ENCODE results near the gene HHAT.
"Not testable (repeated sequence)": the region's sequence is repeated elsewhere in the genome, so short reads cannot be mapped to it uniquely, and the experiment has no call there.

HHAT gene

GRCh38 chr1:210418863-210419650 is 90.4 kb downstream of the HHAT start:
- H3K27me3 ChIP-seq (replicated peaks; ENCODE audit: control insufficient read depth, insufficient read depth, low read length, poor library complexity, severe bottlenecking): no peaks in the 10 kb centered on the region
- H3K27ac ChIP-seq (ENCODE audit: insufficient read depth, low read length, poor library complexity, severe bottlenecking): no peak overlapping the region
- H3K4me3 ChIP-seq (ENCODE audit: insufficient read depth, low read depth, low read length, poor library complexity, severe bottlenecking): no peak overlapping the region
- H3K36me3 ChIP-seq (ENCODE audit: control insufficient read depth, insufficient read depth, low read length): peaks cover 4% of the 10 kb centered on the region
- H3K9me3 ChIP-seq (ENCODE audit: control insufficient read depth, low read length): no peaks in the 10 kb centered on the region
- DNase-seq: no peak
- no peaks in the 10 kb centered on the region for H3K4me1 ChIP-seq (ENCODE audit: control insufficient read depth, insufficient read depth, low read length, poor library complexity, severe bottlenecking)

- H3K4me3 ChIP-seq (ENCODE audit: insufficient read depth, low read depth, low read length, poor library complexity, severe bottlenecking); H3K27ac ChIP-seq (ENCODE audit: insufficient read depth, low read length, poor library complexity, severe bottlenecking); H3K4me1 ChIP-seq (ENCODE audit: control insufficient read depth, insufficient read depth, low read length, poor library complexity, severe bottlenecking); DNase-seq; H3K36me3 ChIP-seq (ENCODE audit: control insufficient read depth, insufficient read depth, low read length); H3K27me3 ChIP-seq (replicated peaks; ENCODE audit: control insufficient read depth, insufficient read depth, low read length, poor library complexity, severe bottlenecking); H3K9me3 ChIP-seq (ENCODE audit: control insufficient read depth, low read length): not testable (repeated sequence)
Measured at GRCh38 chr1:210426696-210427095, 98.0 kb downstream of the HHAT start.

GRCh38 chr1:210428696-210429095 is 100.0 kb downstream of the HHAT start:
- H3K4me1 ChIP-seq (ENCODE audit: control insufficient read depth, insufficient read depth, low read length, poor library complexity, severe bottlenecking): no peaks in the 10 kb centered on the region
- H3K4me3 ChIP-seq (ENCODE audit: insufficient read depth, low read depth, low read length, poor library complexity, severe bottlenecking): no peak overlapping the region
- no peaks in the 10 kb centered on the region for H3K27me3 ChIP-seq (replicated peaks; ENCODE audit: control insufficient read depth, insufficient read depth, low read length, poor library complexity, severe bottlenecking)
- H3K9me3 ChIP-seq (ENCODE audit: control insufficient read depth, low read length): no peaks in the 10 kb centered on the region
- no peak overlapping the region for H3K27ac ChIP-seq (ENCODE audit: insufficient read depth, low read length, poor library complexity, severe bottlenecking)
- no peak for DNase-seq
- H3K36me3 ChIP-seq (ENCODE audit: control insufficient read depth, insufficient read depth, low read length): no peaks in the 10 kb centered on the region

- no peak overlapping the region for H3K4me3 ChIP-seq (ENCODE audit: insufficient read depth, low read depth, low read length, poor library complexity, severe bottlenecking)
- H3K27me3 ChIP-seq (replicated peaks; ENCODE audit: control insufficient read depth, insufficient read depth, low read length, poor library complexity, severe bottlenecking): no peaks in the 10 kb centered on the region
- no peaks in the 10 kb centered on the region for H3K4me1 ChIP-seq (ENCODE audit: control insufficient read depth, insufficient read depth, low read length, poor library complexity, severe bottlenecking)
- DNase-seq: no peak
- no peaks in the 10 kb centered on the region for H3K9me3 ChIP-seq (ENCODE audit: control insufficient read depth, low read length)
- no peaks in the 10 kb centered on the region for H3K36me3 ChIP-seq (ENCODE audit: control insufficient read depth, insufficient read depth, low read length)
- H3K27ac ChIP-seq (ENCODE audit: insufficient read depth, low read length, poor library complexity, severe bottlenecking): no peak overlapping the region
Measured at GRCh38 chr1:210434223-210434622, 105.5 kb downstream of the HHAT start.

- H3K4me1 ChIP-seq (ENCODE audit: control insufficient read depth, insufficient read depth, low read length, poor library complexity, severe bottlenecking): no peaks in the 10 kb centered on the region
- no peak for DNase-seq
- no peak overlapping the region for H3K4me3 ChIP-seq (ENCODE audit: insufficient read depth, low read depth, low read length, poor library complexity, severe bottlenecking)
- no peaks in the 10 kb centered on the region for H3K36me3 ChIP-seq (ENCODE audit: control insufficient read depth, insufficient read depth, low read length)
- H3K9me3 ChIP-seq (ENCODE audit: control insufficient read depth, low read length): no peaks in the 10 kb centered on the region
- H3K27ac ChIP-seq (ENCODE audit: insufficient read depth, low read length, poor library complexity, severe bottlenecking): no peak overlapping the region
- no peaks in the 10 kb centered on the region for H3K27me3 ChIP-seq (replicated peaks; ENCODE audit: control insufficient read depth, insufficient read depth, low read length, poor library complexity, severe bottlenecking)
Measured at GRCh38 chr1:210437111-210437510, 108.4 kb downstream of the HHAT start.

- no peaks in the 10 kb centered on the region for H3K4me1 ChIP-seq (ENCODE audit: control insufficient read depth, insufficient read depth, low read length, poor library complexity, severe bottlenecking)
- DNase-seq: no peak
- no peaks in the 10 kb centered on the region for H3K9me3 ChIP-seq (ENCODE audit: control insufficient read depth, low read length)
- no peaks in the 10 kb centered on the region for H3K36me3 ChIP-seq (ENCODE audit: control insufficient read depth, insufficient read depth, low read length)
- no peak overlapping the region for H3K4me3 ChIP-seq (ENCODE audit: insufficient read depth, low read depth, low read length, poor library complexity, severe bottlenecking)
- H3K27me3 ChIP-seq (replicated peaks; ENCODE audit: control insufficient read depth, insufficient read depth, low read length, poor library complexity, severe bottlenecking): no peaks in the 10 kb centered on the region
- H3K27ac ChIP-seq (ENCODE audit: insufficient read depth, low read length, poor library complexity, severe bottlenecking): no peak overlapping the region
Measured at GRCh38 chr1:210437781-210438180, 109.1 kb downstream of the HHAT start.

- H3K36me3 ChIP-seq (ENCODE audit: control insufficient read depth, insufficient read depth, low read length): no peaks in the 10 kb centered on the region
- no peak for DNase-seq
- H3K9me3 ChIP-seq (ENCODE audit: control insufficient read depth, low read length): no peaks in the 10 kb centered on the region
- no peak overlapping the region for H3K27ac ChIP-seq (ENCODE audit: insufficient read depth, low read length, poor library complexity, severe bottlenecking)
- H3K27me3 ChIP-seq (replicated peaks; ENCODE audit: control insufficient read depth, insufficient read depth, low read length, poor library complexity, severe bottlenecking): no peaks in the 10 kb centered on the region
- H3K4me3 ChIP-seq (ENCODE audit: insufficient read depth, low read depth, low read length, poor library complexity, severe bottlenecking): no peak overlapping the region
- H3K4me1 ChIP-seq (ENCODE audit: control insufficient read depth, insufficient read depth, low read length, poor library complexity, severe bottlenecking): no peaks in the 10 kb centered on the region
Measured at GRCh38 chr1:210438928-210439841, 110.5 kb downstream of the HHAT start.

- Histone ChIP-seq H3K9me3 (ENCODE audit: control insufficient read depth, low read length) (no peaks in the 10 kb centered on the region), H3K4me1 (ENCODE audit: control insufficient read depth, insufficient read depth, low read length, poor library complexity, severe bottlenecking) (no peaks in the 10 kb centered on the region), H3K36me3 (ENCODE audit: control insufficient read depth, insufficient read depth, low read length) (no peaks in the 10 kb centered on the region), H3K4me3 (ENCODE audit: insufficient read depth, low read depth, low read length, poor library complexity, severe bottlenecking) (no peak overlapping the region), H3K27me3 (replicated peaks; ENCODE audit: control insufficient read depth, insufficient read depth, low read length, poor library complexity, severe bottlenecking) (no peaks in the 10 kb centered on the region), H3K27ac (ENCODE audit: insufficient read depth, low read length, poor library complexity, severe bottlenecking) (no peak overlapping the region)
- no peak for DNase-seq
Measured at GRCh38 chr1:210440081-210440480, 111.4 kb downstream of the HHAT start.

GRCh38 chr1:210441028-210441427 is 112.3 kb downstream of the HHAT start:
- Histone ChIP-seq H3K27ac (ENCODE audit: insufficient read depth, low read length, poor library complexity, severe bottlenecking) (no peak overlapping the region), H3K27me3 (replicated peaks; ENCODE audit: control insufficient read depth, insufficient read depth, low read length, poor library complexity, severe bottlenecking) (no peaks in the 10 kb centered on the region), H3K9me3 (ENCODE audit: control insufficient read depth, low read length) (no peaks in the 10 kb centered on the region), H3K36me3 (ENCODE audit: control insufficient read depth, insufficient read depth, low read length) (no peaks in the 10 kb centered on the region), H3K4me1 (ENCODE audit: control insufficient read depth, insufficient read depth, low read length, poor library complexity, severe bottlenecking) (peaks cover 3% of the 10 kb centered on the region), H3K4me3 (ENCODE audit: insufficient read depth, low read depth, low read length, poor library complexity, severe bottlenecking) (no peak overlapping the region)
- DNase-seq: no peak

GRCh38 chr1:210445485-210445884 is 116.8 kb downstream of the HHAT start:
- no peaks in the 10 kb centered on the region for H3K36me3 ChIP-seq (ENCODE audit: control insufficient read depth, insufficient read depth, low read length)
- H3K9me3 ChIP-seq (ENCODE audit: control insufficient read depth, low read length): no peaks in the 10 kb centered on the region

More at GRCh38 chr1:210445485-210445884, 116.8 kb downstream of the HHAT start:
- Histone ChIP-seq H3K4me1 (ENCODE audit: control insufficient read depth, insufficient read depth, low read length, poor library complexity, severe bottlenecking) (peaks cover 9% of the 10 kb centered on the region), H3K27ac (ENCODE audit: insufficient read depth, low read length, poor library complexity, severe bottlenecking) (no peak overlapping the region), H3K27me3 (replicated peaks; ENCODE audit: control insufficient read depth, insufficient read depth, low read length, poor library complexity, severe bottlenecking) (no peaks in the 10 kb centered on the region), H3K4me3 (ENCODE audit: insufficient read depth, low read depth, low read length, poor library complexity, severe bottlenecking) (no peak overlapping the region)
- no peak for DNase-seq
